Upper lobe of right lung (tissue), 1 donor: ENCODE results near the gene GAST. TPM values are rescaled to one million over a fixed set of nuclear protein-coding genes. Genes with fewer than 3 reads are reported as not detected.
"Not testable (repeated sequence)": the region's sequence is repeated elsewhere in the genome, so short reads cannot be mapped to it uniquely, and the experiment has no call there.

Source experiments
- ATAC-seq: fragments of 200-7000 bp; cut with Tn5 transposase; one replicate; pipeline ENCODE4 v1.9.1; 2020; ENCODE audit warnings: mild to moderate bottlenecking, moderate library complexity
- DNase-seq: peaks from one replicate; pipeline ENCODE4 v3.0.0-alpha.2; 2020
- H3K27ac ChIP-seq: fragments of 200-600 bp; one replicate; pipeline ENCODE4 v1.8.0; 2022
- H3K27me3 ChIP-seq: fragments of 200-600 bp; one replicate; pipeline ENCODE4 v1.8.0; 2022; ENCODE audit warnings: mild to moderate bottlenecking
- H3K36me3 ChIP-seq: fragments of 200-600 bp; one replicate; pipeline ENCODE4 v1.8.0; 2022
- H3K4me1 ChIP-seq: fragments of 200-600 bp; one replicate; pipeline ENCODE4 v1.8.0; 2022
- H3K4me3 ChIP-seq: fragments of 200-600 bp; one replicate; pipeline ENCODE4 v1.8.0; 2022; ENCODE audit warnings: mild to moderate bottlenecking
- H3K9me3 ChIP-seq: fragments of 200-600 bp; one replicate; pipeline ENCODE4 v1.8.0; 2022
- CTCF ChIP-seq: fragments of 200-600 bp; IDR thresholded peaks from one replicate; pipeline ENCODE4 v1.8.0; 2022; ENCODE audit warnings: antibody characterized with exemption
- intact Hi-C: fragments of 100-400 bp; cut with DNase I; formaldehyde crosslinking; loops from one replicate; pipeline ENCODE4 v1.11.0; 2022
- total RNA-seq: library from RNA; stranded (reverse); fragmentation: NEBNext Ultra II Directional; extraction: Animal tissue kit (Norgen Biotek cat#: 25700); gene quantifications from one replicate; pipeline ENCODE4 v1.2.1, GENCODE V29; 2021
- donor health status: DM: no; HTN: yes; CAD: no; lungs with severe emphysema.

The GAST gene
- total RNA-seq, 1 donor from 2014 or later, result not detected

DNA sequence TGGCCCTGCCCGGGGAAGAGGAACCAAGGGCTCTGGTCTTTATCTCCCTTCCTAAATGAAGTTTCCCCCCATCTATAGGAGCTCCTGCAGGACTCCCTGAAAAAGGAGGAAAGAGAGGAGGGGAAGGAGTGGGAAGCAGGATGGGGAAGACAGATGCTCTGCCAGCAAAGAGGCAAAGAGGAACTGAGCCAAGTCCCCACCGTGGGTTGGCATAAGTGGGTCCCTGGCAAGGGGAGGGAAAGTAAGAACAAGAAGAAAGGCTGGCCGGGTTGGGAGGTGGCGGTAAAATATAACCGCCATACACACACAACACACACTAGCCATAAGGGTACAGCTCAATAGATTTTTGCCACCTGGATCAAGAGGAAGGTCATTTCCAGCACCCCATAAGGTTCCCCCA lies 29.5 kb upstream of the GAST start:
- H3K27me3 ChIP-seq, result no peaks in the 10 kb centered on the region
- H3K9me3 ChIP-seq, result no peaks in the 10 kb centered on the region
- intact Hi-C loops, result no loop called here
- DNase-seq (no peak), ATAC-seq (no peak)
- no peak overlapping the region for H3K4me3 ChIP-seq
- peaks cover 5% of the 10 kb centered on the region for H3K4me1 ChIP-seq
- no peak for TF ChIP-seq CTCF
- H3K27ac ChIP-seq, result no peak overlapping the region
- no peaks in the 10 kb centered on the region for H3K36me3 ChIP-seq

DNA sequence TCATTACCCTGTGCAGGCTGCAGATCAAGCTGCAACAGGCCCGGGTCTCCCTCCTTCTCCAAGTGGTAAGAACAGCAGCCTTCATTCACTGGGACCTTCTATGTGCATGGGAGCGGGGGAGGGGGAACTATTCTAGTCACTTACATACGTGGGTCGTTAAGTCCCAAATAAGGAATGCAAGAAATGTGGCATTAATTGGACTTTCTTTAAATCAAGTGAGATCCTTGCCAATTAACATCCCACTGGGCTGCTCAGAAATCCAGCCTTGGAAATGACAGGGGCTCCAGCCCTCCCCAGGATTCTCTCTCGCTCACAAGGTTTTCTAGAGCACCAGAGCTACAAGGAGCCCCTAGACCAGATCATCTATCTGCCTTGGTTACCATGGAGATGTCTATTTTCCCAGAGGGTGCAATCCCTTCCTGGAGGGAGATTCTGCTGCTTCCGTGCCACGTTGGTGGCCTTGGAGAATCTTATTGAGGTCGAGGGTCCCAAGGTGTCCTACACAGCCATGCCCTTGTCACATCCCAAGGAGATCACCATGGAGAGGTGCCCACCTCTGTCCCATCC lies 28.6 kb upstream of the GAST start:
- ATAC-seq, result no peak
- TF ChIP-seq CTCF, result no peak
- Histone ChIP-seq H3K27me3 (no peaks in the 10 kb centered on the region), H3K27ac (no peak overlapping the region), H3K9me3 (no peaks in the 10 kb centered on the region), H3K4me1 (peaks cover 5% of the 10 kb centered on the region), H3K36me3 (no peaks in the 10 kb centered on the region), H3K4me3 (no peak overlapping the region)
- DNase-seq, result no peak
- intact Hi-C loops, result no loop called here

GRCh38 chr17:41684035-41684434 lies 28.1 kb upstream of the GAST start:
- ATAC-seq, result no peak
- Histone ChIP-seq H3K36me3 (no peaks in the 10 kb centered on the region), H3K4me3 (no peak overlapping the region), H3K27ac (no peak overlapping the region), H3K4me1 (peaks cover 5% of the 10 kb centered on the region), H3K27me3 (no peaks in the 10 kb centered on the region), H3K9me3 (no peaks in the 10 kb centered on the region)
- no peak for DNase-seq
- intact Hi-C loops, result no loop called here
- TF ChIP-seq CTCF, result no peak

DNA sequence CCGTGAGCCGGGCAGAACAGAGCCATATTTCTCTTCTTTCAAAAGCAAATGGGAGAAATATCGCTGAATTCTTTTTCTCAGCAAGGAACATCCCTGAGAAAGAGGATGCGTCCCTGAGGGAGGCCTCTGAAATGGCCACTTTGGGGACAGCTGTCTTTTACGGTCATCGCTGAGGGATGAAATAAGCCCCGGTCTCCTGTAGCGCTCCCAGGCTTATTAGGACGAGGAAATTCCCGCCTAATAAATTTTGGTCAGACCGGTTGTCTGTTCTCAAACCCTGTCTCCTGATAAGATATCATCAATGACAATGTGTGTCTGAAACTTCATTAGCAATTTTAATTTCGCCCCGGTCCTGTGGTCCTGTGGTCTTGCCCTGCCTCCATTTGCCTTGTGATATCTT lies 26.4 kb upstream of the GAST start:
- DNase-seq, intact Hi-C loops: not testable (repeated sequence)

DNA sequence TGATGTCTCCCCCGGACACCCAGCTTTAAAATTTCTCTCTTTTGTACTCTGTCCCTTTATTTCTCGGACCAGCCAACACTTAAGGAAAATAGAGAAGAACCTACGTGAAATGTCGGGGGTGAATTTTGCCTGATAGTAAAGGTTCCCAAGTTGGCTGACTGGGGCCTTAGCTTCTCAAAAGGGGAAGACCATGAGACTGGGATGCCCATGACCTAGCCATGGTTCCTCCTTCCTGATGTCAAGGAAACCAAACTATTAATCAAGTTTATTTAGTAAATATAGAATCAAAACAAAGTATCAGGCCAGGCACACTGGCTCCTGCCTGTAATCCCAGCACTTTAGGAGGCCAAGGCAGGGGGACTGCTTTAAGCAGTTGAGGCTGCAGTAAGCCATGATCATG lies 25.9 kb upstream of the GAST start:
- Histone ChIP-seq H3K4me3 (no peak overlapping the region), H3K27me3 (no peaks in the 10 kb centered on the region), H3K27ac (no peak overlapping the region), H3K4me1 (peaks cover 13% of the 10 kb centered on the region), H3K9me3 (no peaks in the 10 kb centered on the region), H3K36me3 (peaks cover 20% of the 10 kb centered on the region)
- no peak for TF ChIP-seq CTCF
- intact Hi-C loops, result no loop called here
- DNase-seq (no peak), ATAC-seq (no peak)

More for the DNA sequence above, 26.4 kb upstream of the GAST start:
- not testable (repeated sequence) for H3K27me3 ChIP-seq, H3K4me1 ChIP-seq, H3K27ac ChIP-seq, H3K9me3 ChIP-seq, H3K4me3 ChIP-seq, ATAC-seq
- peaks cover 14% of the 10 kb centered on the region for H3K36me3 ChIP-seq

- Histone ChIP-seq H3K4me1 (peaks cover 22% of the 10 kb centered on the region), H3K27me3 (no peaks in the 10 kb centered on the region), H3K27ac (peak overlapping the region; percentile 100), H3K4me3 (peak overlapping the region; percentile 81), H3K36me3 (peaks cover 37% of the 10 kb centered on the region), H3K9me3 (no peaks in the 10 kb centered on the region)
- ATAC-seq (peak; percentile 0), DNase-seq (peak; percentile 74)
- TF ChIP-seq CTCF, result peak; percentile 35
- intact Hi-C loops, result no loop called here
Measured at GRCh38 chr17:41687828-41688640, 24.1 kb upstream of the GAST start.
